HL-60/S4 treated with retinoic acid at 250 ng/mL for 4 days and 3 days (cell line): ENCODE data around the gene PEMT.

Experiments used
- in situ Hi-C: fragments of 300-500 bp; cut with MboI; formaldehyde crosslinking; loops from 2 replicates; pipeline ENCODE4 v1.7.0; 2022; ENCODE audit warnings: low sequenced_read_pairs

PEMT gene

GRCh38 chr17:17505610-17506171 lies 85.8 kb downstream of the PEMT start:
- in situ Hi-C loops: no loop called here

GRCh38 chr17:17505151-17505550 lies 86.4 kb downstream of the PEMT start:
- in situ Hi-C loops: no loop called here

- in situ Hi-C loops: no loop called here
Measured at GRCh38 chr17:17504341-17505140, 87.0 kb downstream of the PEMT start.

- in situ Hi-C loops: no loop called here
Measured at GRCh38 chr17:17503566-17504130, 87.9 kb downstream of the PEMT start.

GRCh38 chr17:17502741-17503565 lies 88.6 kb downstream of the PEMT start:
- in situ Hi-C loops: no loop called here

- in situ Hi-C loops: no loop called here
Measured at GRCh38 chr17:17500999-17501605, 90.4 kb downstream of the PEMT start.

GRCh38 chr17:17499402-17500145 lies 91.9 kb downstream of the PEMT start:
- in situ Hi-C loops: no loop called here

GRCh38 chr17:17498606-17499301 lies 92.8 kb downstream of the PEMT start:
- in situ Hi-C loops: no loop called here

- in situ Hi-C loops: no loop called here
Measured at GRCh38 chr17:17497845-17498520, 93.5 kb downstream of the PEMT start.

- in situ Hi-C loops: no loop called here
Measured at GRCh38 chr17:17497065-17497844, 94.3 kb downstream of the PEMT start.

GRCh38 chr17:17496189-17497064 lies 95.1 kb downstream of the PEMT start, which contains the start of gene RASD1:
RASD1 (minus strand) TSS chr17:17496395; CDS start chr17:17496181, 214 bp downstream.
- in situ Hi-C loops: no loop called here

GRCh38 chr17:17495536-17496188 lies 95.8 kb downstream of the PEMT start:
- in situ Hi-C loops: no loop called here

- in situ Hi-C loops: no loop called here
Measured at GRCh38 chr17:17494870-17495535, 96.5 kb downstream of the PEMT start.

- in situ Hi-C loops: no loop called here
Measured at GRCh38 chr17:17494499-17494869, 97.0 kb downstream of the PEMT start.

- in situ Hi-C loops: no loop called here
Measured at GRCh38 chr17:17493986-17494466, 97.5 kb downstream of the PEMT start.
